Body of pancreas (tissue), 4 donors: ENCODE results near the gene PLXDC2. TPM values are rescaled to one million over a fixed set of nuclear protein-coding genes. Genes with fewer than 3 reads are reported as not detected.

ENCODE experiments used
- ATAC-seq: fragments of 150-250 bp; one replicate; pipeline ENCODE4 v1.9.1; 2016
- DNase-seq, 4 donors: peaks; one replicate each; pipeline ENCODE4 v3.0.0-alpha.2; 2019
- H3K27ac ChIP-seq, 4 donors: fragments of 200-600 bp; sonication (generic); 1 replicate in 3 of 4; 2 replicates in 1 of 4; pipeline versions ENCODE4 v1.5.1 to v1.6.1; 2016 to 2019; ENCODE audit warnings: mild to moderate bottlenecking in 1 of 4, mixed read lengths in 1 of 4, moderate library complexity in 1 of 4
- H3K27me3 ChIP-seq, 2 donors: fragments of 200-600 bp; sonication (generic); one replicate each; pipeline ENCODE4 v1.6.0; 2016; ENCODE audit warnings: mild to moderate bottlenecking in 1 of 2
- H3K36me3 ChIP-seq, 2 donors: fragments of 200-600 bp; sonication (generic); replicated peaks in 1 of 2; 2 replicates each; pipeline ENCODE4 v1.5.1; 2016; ENCODE audit warnings: low read depth in 2 of 2; ENCODE audit not compliant: insufficient read depth in 1 of 2
- H3K4me1 ChIP-seq: fragments of 200-600 bp; sonication (generic); one replicate; pipeline ENCODE4 v1.6.0; 2016
- H3K4me3 ChIP-seq, 2 donors: fragments of 200-600 bp; sonication (generic); 1 replicate in 1 of 2; 2 replicates in 1 of 2; pipeline ENCODE4 v1.5.1; 2016 to 2019
- H3K9me3 ChIP-seq, 3 donors: fragments of 200-600 bp; sonication (generic); 1 replicate in 2 of 3; 2 replicates in 1 of 3; pipeline ENCODE4 v1.5.1; 2016
- POLR2A ChIP-seq, 3 donors: fragments of 450-650 bp; IDR thresholded peaks; one replicate each; pipeline ENCODE4 v1.6.1; 2016; ENCODE audit warnings: antibody characterized with exemption in 3 of 3, mild to moderate bottlenecking in 2 of 3
- WGBS, 2 donors: methylation state at CpG; one replicate each; pipeline ENCODE4 v1.1.5; 2017; 5-methylcytosine and 5-hydroxymethylcytosine counted together
- intact Hi-C: fragments of 100-400 bp; cut with DNase I; formaldehyde crosslinking; loops from one replicate; pipeline ENCODE4 v1.15.1; 2023
- total RNA-seq, 2 donors: library from RNA; depleted of rRNA; stranded (reverse); fragments of >200 nt; gene quantifications; one replicate each; pipeline ENCODE4 v1.1.0, GENCODE V29; 2016
- TF ChIP-seq, protein P1 (sequence below), 7 experiments: fragments of 450-650 bp in 4 of 7; fragments of 200-600 bp in 3 of 7; sonication (generic) in 3 of 7; IDR thresholded peaks; one replicate each; pipeline ENCODE4 v1.5.1; 2016 to 2019; ENCODE audit warnings: antibody characterized with exemption in 7 of 7

The PLXDC2 gene
- total RNA-seq, 2 donors from 2014 or later, result 8.2 to 13.5 TPM

DNA sequence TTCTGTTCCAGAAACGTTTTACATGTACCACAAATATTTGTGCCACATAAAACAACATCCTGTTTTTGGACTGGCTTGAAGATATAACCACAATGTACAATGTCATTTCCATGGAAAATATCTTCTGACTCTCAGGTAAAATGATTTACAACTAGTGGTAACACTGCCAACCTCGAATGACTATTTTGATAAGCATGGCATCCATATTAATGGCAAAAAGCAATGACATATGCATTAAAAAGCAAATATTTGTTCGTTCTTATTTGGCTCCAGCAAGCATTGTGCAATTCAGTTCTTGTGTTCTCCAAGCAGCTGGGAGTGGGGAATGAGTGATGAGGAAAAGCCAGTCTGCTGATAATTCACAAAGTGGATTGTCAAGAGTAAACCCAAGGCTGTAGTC, 289.0 kb downstream of the PLXDC2 start:
- ATAC-seq, result peak; percentile 89

GRCh38 chr10:20105931-20106330, 289.7 kb downstream of the PLXDC2 start:
- WGBS, 2 donors, result 62 to 89% methylated on average over 1 of the region's 1 CpG
- peaks cover 13% of the 10 kb centered on the region for H3K4me1 ChIP-seq

More for the DNA sequence above, 289.0 kb downstream of the PLXDC2 start:
- 7 to 14% methylated on average over 3 of the region's 3 CpGs for WGBS, 2 donors
- no peak overlapping the region for H3K4me3 ChIP-seq
- H3K9me3 ChIP-seq, result no peaks in the 10 kb centered on the region
- intact Hi-C loops, result no loop called here
- peaks cover 13% of the 10 kb centered on the region for H3K4me1 ChIP-seq
- DNase-seq, result peak in 3 of 4 donors; percentile 5 to 13 (median 7)
- H3K36me3 ChIP-seq, result no peaks in the 10 kb centered on the region
- H3K27ac ChIP-seq, result peak overlapping the region in 1 of 4 donors; percentile 6
- H3K27me3 ChIP-seq, result no peaks in the 10 kb centered on the region
- TF ChIP-seq, protein P1, sequence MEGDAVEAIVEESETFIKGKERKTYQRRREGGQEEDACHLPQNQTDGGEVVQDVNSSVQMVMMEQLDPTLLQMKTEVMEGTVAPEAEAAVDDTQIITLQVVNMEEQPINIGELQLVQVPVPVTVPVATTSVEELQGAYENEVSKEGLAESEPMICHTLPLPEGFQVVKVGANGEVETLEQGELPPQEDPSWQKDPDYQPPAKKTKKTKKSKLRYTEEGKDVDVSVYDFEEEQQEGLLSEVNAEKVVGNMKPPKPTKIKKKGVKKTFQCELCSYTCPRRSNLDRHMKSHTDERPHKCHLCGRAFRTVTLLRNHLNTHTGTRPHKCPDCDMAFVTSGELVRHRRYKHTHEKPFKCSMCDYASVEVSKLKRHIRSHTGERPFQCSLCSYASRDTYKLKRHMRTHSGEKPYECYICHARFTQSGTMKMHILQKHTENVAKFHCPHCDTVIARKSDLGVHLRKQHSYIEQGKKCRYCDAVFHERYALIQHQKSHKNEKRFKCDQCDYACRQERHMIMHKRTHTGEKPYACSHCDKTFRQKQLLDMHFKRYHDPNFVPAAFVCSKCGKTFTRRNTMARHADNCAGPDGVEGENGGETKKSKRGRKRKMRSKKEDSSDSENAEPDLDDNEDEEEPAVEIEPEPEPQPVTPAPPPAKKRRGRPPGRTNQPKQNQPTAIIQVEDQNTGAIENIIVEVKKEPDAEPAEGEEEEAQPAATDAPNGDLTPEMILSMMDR (IDR thresholded peaks at IDR 0.05), result no peak
- no peak for TF ChIP-seq POLR2A (IDR thresholded peaks at IDR 0.05)

DNA sequence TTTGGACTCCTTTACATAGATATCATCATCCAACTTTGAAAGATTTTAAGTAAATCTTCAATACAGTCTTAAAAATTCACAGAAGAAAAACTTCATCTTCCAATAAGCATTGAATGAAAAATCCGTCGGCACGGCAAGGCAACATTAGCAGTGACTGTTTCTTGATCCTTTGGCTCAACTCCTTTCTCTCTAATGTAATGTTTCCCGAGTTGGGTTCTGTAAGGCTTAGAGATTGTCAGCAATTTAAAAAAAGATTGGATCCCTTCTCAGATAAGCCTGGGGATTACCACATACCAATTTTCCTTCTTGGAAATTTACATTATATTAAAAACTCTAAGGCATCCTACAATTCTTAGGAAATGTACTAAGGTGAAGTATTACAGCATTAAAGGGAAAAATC, 291.8 kb downstream of the PLXDC2 start:
- intact Hi-C loops, result no loop called here

More at GRCh38 chr10:20105931-20106330, 289.7 kb downstream of the PLXDC2 start:
- no peak for DNase-seq
- H3K4me3 ChIP-seq, result no peak overlapping the region
- no peaks in the 10 kb centered on the region for H3K36me3 ChIP-seq
- no peaks in the 10 kb centered on the region for H3K9me3 ChIP-seq
- TF ChIP-seq, protein P1 (IDR thresholded peaks at IDR 0.05), result no peak
- TF ChIP-seq POLR2A (IDR thresholded peaks at IDR 0.05), result no peak
- ATAC-seq, result no peak
- no peak overlapping the region for H3K27ac ChIP-seq
- intact Hi-C loops, result no loop called here
- no peaks in the 10 kb centered on the region for H3K27me3 ChIP-seq

DNA sequence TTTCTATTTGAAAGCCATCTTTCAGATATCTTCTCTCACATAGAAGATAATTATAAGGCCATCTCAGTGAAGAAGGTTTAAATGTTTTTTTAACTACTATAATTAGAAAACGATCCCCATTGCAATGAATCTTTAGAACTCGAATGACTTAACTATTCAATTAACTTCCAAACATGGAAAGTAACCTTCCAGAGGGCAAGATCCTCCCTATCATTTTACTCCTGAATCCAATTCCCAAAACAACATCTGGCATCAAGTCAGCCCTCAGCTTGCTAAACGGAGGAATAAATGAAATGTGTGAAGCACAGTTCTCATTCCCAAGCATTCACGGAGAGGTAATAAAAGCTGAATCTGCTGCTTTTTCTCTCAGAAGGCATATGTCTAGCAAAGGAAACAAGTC, 293.4 kb downstream of the PLXDC2 start:
- Histone ChIP-seq H3K27ac (no peak overlapping the region), H3K9me3 (no peaks in the 10 kb centered on the region), H3K4me3 (no peak overlapping the region), H3K4me1 (peaks cover 13% of the 10 kb centered on the region), H3K27me3 (no peaks in the 10 kb centered on the region), H3K36me3 (no peaks in the 10 kb centered on the region)
- ATAC-seq (no peak), DNase-seq (no peak)
- 54 to 59% methylated on average over 4 of the region's 4 CpGs for WGBS, 2 donors
- intact Hi-C loops, result no loop called here
- TF ChIP-seq, protein P1 (IDR thresholded peaks at IDR 0.05), result no peak
- TF ChIP-seq POLR2A (IDR thresholded peaks at IDR 0.05), result no peak

More for the DNA sequence above, 291.8 kb downstream of the PLXDC2 start:
- no peak for ATAC-seq
- Histone ChIP-seq H3K27me3 (no peaks in the 10 kb centered on the region), H3K4me3 (no peak overlapping the region), H3K4me1 (peaks cover 13% of the 10 kb centered on the region), H3K9me3 (no peaks in the 10 kb centered on the region), H3K36me3 (no peaks in the 10 kb centered on the region), H3K27ac (no peak overlapping the region)
- WGBS, 2 donors, result 75 to 77% methylated on average over 4 of the region's 4 CpGs
- DNase-seq, result no peak
- no peak for TF ChIP-seq POLR2A (IDR thresholded peaks at IDR 0.05)
- TF ChIP-seq, protein P1 (IDR thresholded peaks at IDR 0.05), result no peak
